K562 (cell line): ENCODE data around the gene ZNF584. TPM values are rescaled to one million over a fixed set of nuclear protein-coding genes. Genes with fewer than 3 reads are reported as not detected.
A peak's percentile ranks its signal among the peaks of the same experiment; 100 is the strongest.

Source experiments
- ATAC-seq: fragments of 200-7000 bp; cut with Tn5 transposase; 3 replicates; pipeline ENCODE4 v1.9.1; 2020; ENCODE audit warnings: moderate library complexity
- BruUV-seq: library from RNA; stranded (reverse); fragments of 400-500 nt; replicated peaks from 2 replicates; lab custom pipeline; 2021; lab: Mats Ljungman, UMichigan
- CTCF ChIA-PET: fragments of 300-600 bp; formaldehyde crosslinking; extraction: SDS; loops from one replicate; lab custom pipeline; 2021; ENCODE audit warnings: low intra/inter-chr PET ratio; lab: Yijun Ruan, JAX
- POLR2A ChIA-PET: fragments of 300-600, 350-650 bp; sonication (Branson Sonifier 250); formaldehyde crosslinking; extraction: SDS; loops from one replicate; lab custom pipeline; 2021; ENCODE audit warnings: antibody characterized with exemption, inconsistent platforms; lab: Yijun Ruan, JAX
- DNase-seq, 4 experiments: peaks; one replicate each; pipeline versions ENCODE4 v3.0.0 to v3.0.0-alpha.2; 2011 to 2018; ENCODE audit warnings: low spot score in 3 of 4, mixed read lengths in 3 of 4; ENCODE audit errors: extremely low read depth in 1 of 4
- FAIRE-seq: peaks from 2 replicates; lab custom pipeline; 2011; peaks lifted over from hg19 to GRCh38; lab: Jason Lieb, UNC
- H2AFZ ChIP-seq: 2 replicates; pipeline ENCODE4 v1.6.0; 2011; ENCODE audit warnings: low read depth, low read length, control low read depth, inconsistent platforms
- H3K27ac ChIP-seq: fragments of 200-600 bp; 3 replicates; pipeline ENCODE4 v1.8.0; 2011; ENCODE audit warnings: low read depth, mild to moderate bottlenecking, control low read depth, inconsistent platforms, low read length, moderate library complexity, mixed read lengths; ENCODE audit errors: extremely low read depth
- H3K27me3 ChIP-seq, 2 experiments: fragments of 300-600 bp in 1 of 2; 2 replicates in 1 of 2; 3 replicates in 1 of 2; pipeline versions ENCODE4 v1.6.0 to v1.8.0; 2011; ENCODE audit warnings: inconsistent platforms in 2 of 2, low read length in 2 of 2, mild to moderate bottlenecking in 1 of 2, mixed read lengths in 1 of 2, moderate library complexity in 1 of 2; ENCODE audit not compliant: control insufficient read depth in 2 of 2, insufficient read depth in 2 of 2
- H3K36me3 ChIP-seq: fragments of 300-600 bp; 3 replicates; pipeline ENCODE4 v1.8.0; 2011; ENCODE audit warnings: mild to moderate bottlenecking, low read length, inconsistent platforms; ENCODE audit not compliant: control insufficient read depth, insufficient read depth
- H3K4me1 ChIP-seq, 2 experiments: fragments of 200-600 bp in 1 of 2; replicated peaks in 1 of 2; 2 replicates in 1 of 2; 3 replicates in 1 of 2; pipeline versions ENCODE4 v1.5.1 to v1.8.0; 2011; ENCODE audit warnings: inconsistent platforms in 2 of 2, low read length in 2 of 2, mild to moderate bottlenecking in 1 of 2, mixed read lengths in 1 of 2, moderate library complexity in 1 of 2; ENCODE audit not compliant: control insufficient read depth in 2 of 2, insufficient read depth in 2 of 2
- H3K4me2 ChIP-seq: 2 replicates; pipeline ENCODE4 v1.6.1; 2011; ENCODE audit warnings: low read length, control low read depth, inconsistent platforms, mixed read lengths; ENCODE audit not compliant: insufficient read depth
- H3K4me3 ChIP-seq: fragments of 200-600 bp; sonication (generic), shearing (Covaris generic); 2 replicates; pipeline ENCODE4 v1.5.1; 2016; ENCODE audit warnings: control low read depth, inconsistent platforms
- H3K79me2 ChIP-seq: fragments of 200-600 bp; 3 replicates; pipeline ENCODE4 v1.8.0; 2011; ENCODE audit warnings: low read length, inconsistent platforms; ENCODE audit not compliant: control insufficient read depth, insufficient read depth
- H3K9ac ChIP-seq, 2 experiments: 2 replicates each; pipeline versions ENCODE4 v1.6.0 to v1.6.1; 2011; ENCODE audit warnings: low read depth in 2 of 2, low read length in 2 of 2, control low read depth in 1 of 2, inconsistent platforms in 1 of 2, mild to moderate bottlenecking in 1 of 2, mixed read lengths in 1 of 2; ENCODE audit not compliant: insufficient read depth in 1 of 2
- H3K9me1 ChIP-seq: one replicate; pipeline ENCODE4 v1.6.0; 2011; ENCODE audit warnings: inconsistent platforms, mild to moderate bottlenecking, low read length, moderate library complexity; ENCODE audit not compliant: control insufficient read depth, insufficient read depth
- H3K9me3 ChIP-seq: replicated peaks from 2 replicates; pipeline ENCODE4 v1.5.1; 2011; ENCODE audit warnings: low read depth, low read length, inconsistent platforms; ENCODE audit not compliant: control insufficient read depth, insufficient read depth
- H4K20me1 ChIP-seq: replicated peaks from 2 replicates; pipeline ENCODE4 v1.6.1; 2011; ENCODE audit warnings: low read length, inconsistent platforms, mixed read lengths; ENCODE audit not compliant: control insufficient read depth, insufficient read depth
- BCOR ChIP-seq: fragments of 450-650 bp; IDR thresholded peaks from 2 replicates; pipeline ENCODE4 v1.6.1; 2016
- BRF1 ChIP-seq: IDR thresholded peaks from 3 replicates; pipeline ENCODE4 v1.6.1; 2011; ENCODE audit warnings: borderline replicate concordance, mild to moderate bottlenecking; ENCODE audit not compliant: insufficient read length; ENCODE audit errors: extremely low read depth
- CBX8 ChIP-seq: fragments of 200-600 bp; sonication (generic); IDR thresholded peaks from 2 replicates; pipeline ENCODE4 v1.6.1; 2012; ENCODE audit warnings: borderline replicate concordance, mixed run types, low read depth, mild to moderate bottlenecking, moderate library complexity, mixed read lengths, low read length, control low read depth, inconsistent platforms; ENCODE audit not compliant: poor library complexity, severe bottlenecking; ENCODE audit errors: extremely low read depth
- CHD4 ChIP-seq: fragments of 200-600 bp; sonication (generic); IDR thresholded peaks from 3 replicates; pipeline ENCODE4 v1.6.1; 2012; ENCODE audit warnings: low read depth, mild to moderate bottlenecking, mixed read lengths, low read length, inconsistent platforms; ENCODE audit not compliant: insufficient read depth, insufficient replicate concordance, poor library complexity, severe bottlenecking
- HDGF ChIP-seq: fragments of 450-650 bp; IDR thresholded peaks from 2 replicates; pipeline ENCODE4 v1.6.1; 2016
- KAT2B ChIP-seq: IDR thresholded peaks from one replicate; pipeline ENCODE4 v1.6.1; 2012; ENCODE audit warnings: low read depth, mild to moderate bottlenecking, control low read depth, inconsistent platforms, low read length, moderate library complexity
- NFRKB ChIP-seq: fragments of 450-650 bp; IDR thresholded peaks from 2 replicates; pipeline ENCODE4 v1.6.1; 2016; ENCODE audit warnings: low read depth
- PCBP1 ChIP-seq: fragments of 200-400 bp; formaldehyde crosslinking; IDR thresholded peaks from 2 replicates; pipeline ENCODE4 v1.6.1; 2018; ENCODE audit warnings: mild to moderate bottlenecking, low read depth, low read length; ENCODE audit not compliant: poor library complexity, severe bottlenecking
- RCOR1 ChIP-seq, 2 experiments: IDR thresholded peaks; 2 replicates each; pipeline ENCODE4 v1.6.1; 2012; ENCODE audit warnings: low read depth in 2 of 2, low read length in 2 of 2, borderline replicate concordance in 1 of 2, improper control_type of control experiment in 1 of 2
- SPI1 ChIP-seq: IDR thresholded peaks from 2 replicates; pipeline ENCODE4 v1.6.1; 2011; ENCODE audit warnings: low read depth, low read length, control low read depth, borderline replicate concordance
- STAT5B ChIP-seq: fragments of 250-450 bp; sonication (Bioruptor Pico); IDR thresholded peaks from 2 replicates; pipeline ENCODE4 v1.8.0; 2021; ENCODE audit warnings: mild to moderate bottlenecking, inconsistent platforms
- TBP ChIP-seq: optimal IDR thresholded peaks from 2 replicates; pipeline ENCODE3; 2011; ENCODE audit warnings: low read depth, low read length, improper control_type of control experiment
- ZFP36 ChIP-seq: fragments of 150-350 bp; IDR thresholded peaks from 2 replicates; pipeline ENCODE4 v1.6.1; 2018; ENCODE audit warnings: low read length, low read depth; ENCODE audit not compliant: partially characterized antibody
- ZFPM2 ChIP-seq: fragments of 250-450 bp; sonication (Bioruptor Pico); IDR thresholded peaks from 2 replicates; pipeline ENCODE4 v1.5.1; 2022; ENCODE audit warnings: mild to moderate bottlenecking
- ZNF133 ChIP-seq: fragments of 250-450 bp; sonication (Bioruptor Pico); IDR thresholded peaks from 2 replicates; pipeline ENCODE4 v1.4.0; 2020; ENCODE audit warnings: mild to moderate bottlenecking
- WGBS: fragments of 100-300 bp; shearing (Covaris generic); methylation state at CpG from one replicate; pipeline ENCODE4 v1.1.6; 2016; ENCODE audit warnings: low coverage, mixed read lengths; ENCODE audit not compliant: insufficient coverage; ENCODE audit errors: missing lambda C conversion rate; 5-methylcytosine and 5-hydroxymethylcytosine counted together
- in situ Hi-C: fragments of 300-500 bp; cut with MboI; formaldehyde crosslinking; loops from 4 replicates; pipeline ENCODE4 v1.15.0; 2018; ENCODE audit warnings: inconsistent platforms, mixed read lengths
- intact Hi-C: fragments of 100-400 bp; cut with micrococcal nuclease; formaldehyde crosslinking; loops from 2 replicates; pipeline ENCODE4 v1.14.2; 2022
- polyA plus RNA-seq, 8 experiments: library from polyadenylated mRNA; depleted of rRNA in 4 of 8; stranded (reverse) in 5 of 8; unstranded in 3 of 8; fragments of >200 nt; fragmentation: Nextera tagmentation in 2 of 8; fragmentation: Illumina TruSeq in 1 of 8; extraction: Ambion mirVana in 2 of 8; extraction: Trizol in 1 of 8; gene quantifications; 2 replicates each; pipeline versions ENCODE4 v1.2.1 to v1.2.3, GENCODE V29; 2011 to 2014; ENCODE audit warnings: inconsistent platforms in 1 of 8, missing spikeins in 1 of 8
- total RNA-seq, 7 experiments: library from RNA; depleted of rRNA in 6 of 7; stranded (reverse); fragments of >200 nt in 6 of 7; fragmentation: Illumina TruSeq in 2 of 7; extraction: Trizol in 2 of 7; gene quantifications; 2 replicates each; pipeline versions ENCODE4 v1.2.1 to v1.2.3, GENCODE V29; 2011 to 2021; ENCODE audit warnings: low replicate concordance in 1 of 7
- TF ChIP-seq, protein P1 (sequence below): fragments of 450-650 bp; IDR thresholded peaks from 2 replicates; pipeline ENCODE4 v1.6.1; 2018; ENCODE audit warnings: mild to moderate bottlenecking, low read depth; ENCODE audit not compliant: partially characterized antibody
- TF ChIP-seq, protein P2 (sequence below): fragments of 250-450 bp; sonication (Bioruptor Pico); IDR thresholded peaks from 2 replicates; pipeline ENCODE4 v1.8.0; 2021; ENCODE audit warnings: moderate library complexity, mild to moderate bottlenecking, inconsistent platforms

ZNF584 gene
- total and polyA plus RNA-seq, 9 of the 15 experiments (the other 6 are each of a cell fraction or from before 2014, with no cell fraction given), result 5.8 to 43.4 (median 24.6) TPM

DNA sequence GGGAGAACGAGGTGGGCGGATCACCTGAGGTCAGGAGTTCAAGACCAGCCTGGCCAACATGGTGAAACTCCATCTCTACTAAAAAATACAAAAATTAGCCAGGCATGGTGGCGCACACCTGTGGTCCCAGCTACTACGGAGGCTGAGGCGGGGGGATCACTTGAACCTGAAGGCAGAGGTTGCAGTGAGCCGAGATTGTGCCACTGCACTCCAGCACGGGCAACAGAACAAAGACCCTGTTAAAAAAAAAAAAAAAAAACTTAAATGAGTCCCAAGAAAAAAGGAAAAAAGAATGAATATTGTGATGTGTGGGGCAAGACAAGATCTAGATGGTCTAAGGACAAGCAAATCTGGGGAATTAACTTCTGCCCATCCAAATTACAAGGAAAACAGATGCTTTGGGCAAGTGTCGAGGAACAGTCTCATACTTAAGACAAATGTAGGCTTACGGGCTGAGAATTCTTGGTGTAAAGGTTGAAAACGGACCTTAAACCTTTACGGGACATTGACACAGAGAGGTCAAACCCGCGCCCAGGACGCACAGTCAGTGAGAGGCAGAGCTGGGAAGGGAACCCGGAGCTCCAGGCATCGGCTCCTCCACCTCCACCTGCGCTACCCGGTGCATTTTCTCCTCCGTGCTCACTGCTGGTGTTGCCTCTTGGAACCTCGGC is 57.8 kb downstream of the ZNF584 start:
- CTCF ChIA-PET, result no interaction called here
- in situ Hi-C loops, result no loop called here
- 29% methylated on average over 18 of the region's 20 CpGs for WGBS
- Histone ChIP-seq H3K27me3 (no peaks in the 10 kb centered on the region), H3K4me3 (peak overlapping the region; percentile 71), H3K9ac (peak overlapping the region; percentile 74 to 97), H4K20me1 (no peaks in the 10 kb centered on the region), H2AFZ (peak overlapping the region; percentile 98), H3K9me1 (peaks cover 14% of the 10 kb centered on the region), H3K27ac (no peak overlapping the region; the same call in 2 of the 3 replicates), H3K36me3 (peaks cover 20% of the 10 kb centered on the region; the same call in 2 of the 3 replicates), H3K4me2 (peak overlapping the region; percentile 92), H3K79me2 (peaks cover 26% of the 10 kb centered on the region), H3K4me1 (peaks cover 10 to 24% of the 10 kb centered on the region in 2 experiments; a peak in 4 of 5 replicates), H3K9me3 (no peaks in the 10 kb centered on the region)
- POLR2A ChIA-PET, result interaction anchor here (0.5 to 1.3 kb wide), 6 partner anchors 9 to 104 kb away, joined by 3 to 6 read pairs (median 4); partner anchors contain the start of genes ZNF324B, ZNF446 and ZNF497
- ATAC-seq, result peak; percentile 46
- BruUV-seq, result no TSS peak
- no peak for DNase-seq
- no peak for FAIRE-seq
- intact Hi-C loops, result loop anchor here (5.0 kb wide), 1 partner anchor 59 kb away; the partner anchor contains the start of gene ZNF584
- TF ChIP-seq HDGF, result no peak
- no peak for TF ChIP-seq STAT5B
- no peak for TF ChIP-seq PCBP1
- no peak for TF ChIP-seq SPI1
- TF ChIP-seq ZNF133 (CRISPR knock-in tag), result 0 out of 2 replicates have a peak, but pooled peaks have one; percentile 1
- no peak for TF ChIP-seq CBX8
- TF ChIP-seq ZFP36, result peak; percentile 37
- TF ChIP-seq CHD4, result no peak
- TF ChIP-seq, protein P1, sequence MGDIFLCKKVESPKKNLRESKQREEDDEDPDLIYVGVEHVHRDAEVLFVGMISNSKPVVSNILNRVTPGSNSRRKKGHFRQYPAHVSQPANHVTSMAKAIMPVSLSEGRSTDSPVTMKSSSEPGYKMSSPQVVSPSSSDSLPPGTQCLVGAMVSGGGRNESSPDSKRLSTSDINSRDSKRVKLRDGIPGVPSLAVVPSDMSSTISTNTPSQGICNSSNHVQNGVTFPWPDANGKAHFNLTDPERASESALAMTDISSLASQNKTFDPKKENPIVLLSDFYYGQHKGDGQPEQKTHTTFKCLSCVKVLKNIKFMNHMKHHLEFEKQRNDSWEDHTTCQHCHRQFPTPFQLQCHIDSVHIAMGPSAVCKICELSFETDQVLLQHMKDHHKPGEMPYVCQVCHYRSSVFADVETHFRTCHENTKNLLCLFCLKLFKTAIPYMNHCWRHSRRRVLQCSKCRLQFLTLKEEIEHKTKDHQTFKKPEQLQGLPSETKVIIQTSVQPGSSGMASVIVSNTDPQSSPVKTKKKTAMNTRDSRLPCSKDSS, result no peak
- no peak for TF ChIP-seq KAT2B
- no peak for TF ChIP-seq NFRKB
- no peak for TF ChIP-seq TBP
- TF ChIP-seq, protein P2, sequence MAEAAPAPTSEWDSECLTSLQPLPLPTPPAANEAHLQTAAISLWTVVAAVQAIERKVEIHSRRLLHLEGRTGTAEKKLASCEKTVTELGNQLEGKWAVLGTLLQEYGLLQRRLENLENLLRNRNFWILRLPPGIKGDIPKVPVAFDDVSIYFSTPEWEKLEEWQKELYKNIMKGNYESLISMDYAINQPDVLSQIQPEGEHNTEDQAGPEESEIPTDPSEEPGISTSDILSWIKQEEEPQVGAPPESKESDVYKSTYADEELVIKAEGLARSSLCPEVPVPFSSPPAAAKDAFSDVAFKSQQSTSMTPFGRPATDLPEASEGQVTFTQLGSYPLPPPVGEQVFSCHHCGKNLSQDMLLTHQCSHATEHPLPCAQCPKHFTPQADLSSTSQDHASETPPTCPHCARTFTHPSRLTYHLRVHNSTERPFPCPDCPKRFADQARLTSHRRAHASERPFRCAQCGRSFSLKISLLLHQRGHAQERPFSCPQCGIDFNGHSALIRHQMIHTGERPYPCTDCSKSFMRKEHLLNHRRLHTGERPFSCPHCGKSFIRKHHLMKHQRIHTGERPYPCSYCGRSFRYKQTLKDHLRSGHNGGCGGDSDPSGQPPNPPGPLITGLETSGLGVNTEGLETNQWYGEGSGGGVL (CRISPR knock-in tag), result no peak
- no peak for TF ChIP-seq RCOR1 (IDR thresholded peaks at IDR 0.05; ENCODE audit: borderline replicate concordance in 1 of 2, low read depth in 2 of 2, low read length in 2 of 2)
- TF ChIP-seq ZFPM2 (CRISPR knock-in tag), result no peak
- TF ChIP-seq BRF1, result no peak
- peak; percentile 66; the same call in 1 of the 2 replicates for TF ChIP-seq BCOR
